PC-3 (cell line): ENCODE measurements around the gene ALKBH8. TPM values are rescaled to one million over a fixed set of nuclear protein-coding genes. Genes with fewer than 3 reads are reported as not detected.

ENCODE experiments used
- ATAC-seq: fragments of 200-7000 bp; cut with Tn5 transposase; 2 replicates; pipeline ENCODE4 v1.9.1; 2020; ENCODE audit warnings: mild to moderate bottlenecking, moderate library complexity
- BruUV-seq: library from RNA; stranded (reverse); fragments of 400-500 nt; replicated peaks from 2 replicates; lab custom pipeline; 2021; lab: Mats Ljungman, UMichigan
- CTCF ChIA-PET: fragments of 300-600 bp; sonication (Branson Sonifier 250); formaldehyde crosslinking; loops from one replicate; lab custom pipeline; 2022; ENCODE audit warnings: antibody characterized with exemption; lab: Charles Lee
- POLR2A ChIA-PET: fragments of 300-600 bp; sonication (Branson Sonifier 250); formaldehyde crosslinking; loops from one replicate; lab custom pipeline; 2022; ENCODE audit warnings: antibody characterized with exemption; ENCODE audit not compliant: unreplicated experiment; lab: Charles Lee
- DNase-seq: peaks from one replicate; pipeline ENCODE4 v3.0.0-alpha.2; 2015
- H2AFZ ChIP-seq: fragments of 300-600 bp; sonication (generic); 2 replicates; pipeline ENCODE4 v1.6.0; 2016; ENCODE audit warnings: antibody characterized with exemption, low read length
- H3F3A ChIP-seq: fragments of 300-600 bp; sonication (generic); one replicate; pipeline ENCODE4 v1.6.0; 2017; ENCODE audit warnings: antibody characterized with exemption, low read length, control low read depth, mild to moderate bottlenecking; ENCODE audit not compliant: unreplicated experiment
- H3K27ac ChIP-seq: fragments of 300-600 bp; sonication (generic); 2 replicates; pipeline ENCODE4 v1.5.1; 2016; ENCODE audit warnings: mild to moderate bottlenecking, low read length
- H3K27me3 ChIP-seq: fragments of 300-600 bp; sonication (generic); 2 replicates; pipeline ENCODE4 v1.6.1; 2016; ENCODE audit warnings: low read length, mixed read lengths
- H3K36me3 ChIP-seq: fragments of 300-600 bp; sonication (generic); 2 replicates; pipeline ENCODE4 v1.6.1; 2016; ENCODE audit warnings: low read depth, mixed run types, low read length, mixed read lengths
- H3K4me1 ChIP-seq: fragments of 300-600 bp; sonication (generic); 2 replicates; pipeline ENCODE4 v1.5.1; 2016; ENCODE audit warnings: low read length; ENCODE audit not compliant: insufficient read depth
- H3K4me2 ChIP-seq: fragments of 300-600 bp; sonication (generic); 2 replicates; pipeline ENCODE4 v1.6.0; 2016; ENCODE audit warnings: low read length
- H3K4me3 ChIP-seq: fragments of 300-600 bp; sonication (generic); 2 replicates; pipeline ENCODE4 v1.5.1; 2016; ENCODE audit warnings: mild to moderate bottlenecking, low read length, mixed read lengths
- H3K79me2 ChIP-seq: fragments of 300-600 bp; sonication (generic); 2 replicates; pipeline ENCODE4 v1.6.1; 2017; ENCODE audit warnings: low read length, mixed read lengths
- H3K9ac ChIP-seq: fragments of 300-600 bp; sonication (generic); 2 replicates; pipeline ENCODE4 v1.6.0; 2016; ENCODE audit warnings: mild to moderate bottlenecking, low read length
- H3K9me2 ChIP-seq: fragments of 300-600 bp; sonication (generic); replicated peaks from 2 replicates; pipeline ENCODE4 v1.6.1; 2016; ENCODE audit warnings: mixed run types, low read length, mixed read lengths
- H3K9me3 ChIP-seq: fragments of 300-600 bp; sonication (generic); 2 replicates; pipeline ENCODE4 v1.6.1; 2016; ENCODE audit warnings: low read length, mixed read lengths
- H4K20me1 ChIP-seq: fragments of 300-600 bp; sonication (generic); 2 replicates; pipeline ENCODE4 v1.6.1; 2016; ENCODE audit warnings: low read length, mixed read lengths
- EZH2 ChIP-seq: fragments of 300-600 bp; sonication (generic); IDR thresholded peaks from one replicate; pipeline ENCODE4 v1.6.1; 2017; ENCODE audit warnings: antibody characterized with exemption, mild to moderate bottlenecking, low read length; ENCODE audit not compliant: unreplicated experiment
- EZH2phosphoT487 ChIP-seq: fragments of 300-600 bp; sonication (generic); IDR thresholded peaks from 2 replicates; pipeline ENCODE4 v1.6.1; 2018; ENCODE audit warnings: mild to moderate bottlenecking, antibody characterized with exemption, low read length, borderline replicate concordance
- intact Hi-C: fragments of 100-400 bp; cut with micrococcal nuclease; formaldehyde crosslinking; loops from 2 replicates; pipeline ENCODE4 v1.9.0; 2023
- total RNA-seq: library from RNA; depleted of rRNA; stranded (reverse); fragments of >200 nt; gene quantifications from 2 replicates; pipeline ENCODE4 v1.2.3, GENCODE V29; 2014
- TF ChIP-seq, protein P1 (sequence below): fragments of 300-600 bp; sonication (generic); conservative IDR thresholded peaks from 2 replicates; pipeline ENCODE4 v1.5.1; 2017; ENCODE audit warnings: antibody characterized with exemption, low read depth, mild to moderate bottlenecking, low read length

ALKBH8 gene
- total RNA-seq, 1 experiment from 2014 or later = 14.3 TPM

DNA sequence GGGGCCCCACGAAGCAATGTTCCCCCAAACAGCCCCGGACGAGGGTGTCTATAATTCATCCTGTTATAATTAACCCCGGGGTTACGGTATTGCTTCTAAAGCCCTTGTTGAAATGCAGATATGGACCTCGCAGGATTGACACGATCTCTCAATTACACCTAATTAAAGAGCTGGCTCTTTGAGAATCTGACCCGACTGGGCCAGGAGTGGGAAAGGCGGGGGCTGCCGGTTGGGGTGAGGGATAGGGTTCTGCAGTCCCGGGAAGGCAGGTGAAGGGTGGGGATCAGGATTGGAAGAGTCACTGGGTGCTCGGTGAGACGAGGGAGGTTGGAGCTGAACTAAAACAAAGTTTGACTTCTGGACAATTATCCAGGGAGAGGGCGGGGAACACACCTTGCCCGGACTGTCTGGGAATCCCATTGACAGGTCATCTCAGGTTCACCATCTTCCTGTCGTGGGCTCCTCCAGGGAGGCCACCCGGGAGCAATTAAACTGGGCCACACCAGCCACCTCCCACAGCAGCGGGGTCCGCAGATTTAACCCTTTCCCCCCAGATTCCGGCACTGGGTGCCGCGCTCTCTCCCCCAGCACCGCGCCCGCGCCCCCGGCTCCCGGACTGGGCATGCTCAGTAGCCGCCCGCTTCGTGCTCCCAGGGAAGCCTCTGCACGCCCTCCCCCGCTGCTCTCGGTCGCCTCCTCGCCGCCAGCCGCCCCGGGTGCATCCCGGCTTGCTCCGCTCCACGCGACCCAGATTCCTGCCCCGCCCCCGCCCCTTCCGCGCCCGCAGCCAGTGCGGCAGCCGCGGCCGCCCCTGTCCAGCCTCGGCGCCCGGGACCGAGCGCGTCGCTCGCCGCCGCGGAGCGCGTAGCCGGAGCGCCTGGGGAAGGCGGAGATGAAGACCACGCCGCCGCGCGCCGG, 25.2 kb upstream of the ALKBH8 start, which contains the start of gene ELMOD1:
ELMOD1 (plus strand) TSS at position 688 of the 918 bp plus-strand sequence. CDS start 27,043 bp downstream, outside the sequence.
- peak; percentile 66 for ATAC-seq
- BruUV-seq = no TSS peak
- ChIA-PET POLR2A (no interaction called here), CTCF (interaction anchor here (0.7 kb wide), 1 partner anchor 205 kb away, joined by 4 read pairs; no protein-coding TSS in a partner anchor)
- peak within 1 kb of the TSS; percentile 88 for H2AFZ ChIP-seq
- no peak within 1 kb of the TSS for H3K9ac ChIP-seq
- peak; percentile 45 for DNase-seq
- no peak for TF ChIP-seq EZH2
- TF ChIP-seq, protein P1, sequence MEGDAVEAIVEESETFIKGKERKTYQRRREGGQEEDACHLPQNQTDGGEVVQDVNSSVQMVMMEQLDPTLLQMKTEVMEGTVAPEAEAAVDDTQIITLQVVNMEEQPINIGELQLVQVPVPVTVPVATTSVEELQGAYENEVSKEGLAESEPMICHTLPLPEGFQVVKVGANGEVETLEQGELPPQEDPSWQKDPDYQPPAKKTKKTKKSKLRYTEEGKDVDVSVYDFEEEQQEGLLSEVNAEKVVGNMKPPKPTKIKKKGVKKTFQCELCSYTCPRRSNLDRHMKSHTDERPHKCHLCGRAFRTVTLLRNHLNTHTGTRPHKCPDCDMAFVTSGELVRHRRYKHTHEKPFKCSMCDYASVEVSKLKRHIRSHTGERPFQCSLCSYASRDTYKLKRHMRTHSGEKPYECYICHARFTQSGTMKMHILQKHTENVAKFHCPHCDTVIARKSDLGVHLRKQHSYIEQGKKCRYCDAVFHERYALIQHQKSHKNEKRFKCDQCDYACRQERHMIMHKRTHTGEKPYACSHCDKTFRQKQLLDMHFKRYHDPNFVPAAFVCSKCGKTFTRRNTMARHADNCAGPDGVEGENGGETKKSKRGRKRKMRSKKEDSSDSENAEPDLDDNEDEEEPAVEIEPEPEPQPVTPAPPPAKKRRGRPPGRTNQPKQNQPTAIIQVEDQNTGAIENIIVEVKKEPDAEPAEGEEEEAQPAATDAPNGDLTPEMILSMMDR = no peak; the same call in 1 of the 2 replicates
- TF ChIP-seq EZH2phosphoT487 = peak; percentile 82
- peaks cover 23% of the 10 kb centered on the region; the same call in 1 of the 2 replicates for H3K4me1 ChIP-seq
- H3K27ac ChIP-seq = no peak within 1 kb of the TSS
- no peaks in the 10 kb centered on the region for H3K9me3 ChIP-seq
- intact Hi-C loops = no loop called here
- no peaks in the 10 kb centered on the region for H3K79me2 ChIP-seq
- peak within 1 kb of the TSS; percentile 97 for H3K4me2 ChIP-seq
- H4K20me1 ChIP-seq = no peaks in the 10 kb centered on the region
- peaks cover 74% of the 10 kb centered on the region for H3K27me3 ChIP-seq
- H3F3A ChIP-seq = no peaks in the 10 kb centered on the region
- peak within 1 kb of the TSS; percentile 74 for H3K4me3 ChIP-seq
- H3K36me3 ChIP-seq = no peaks in the 10 kb centered on the region
- H3K9me2 ChIP-seq = no peaks in the 10 kb centered on the region

DNA sequence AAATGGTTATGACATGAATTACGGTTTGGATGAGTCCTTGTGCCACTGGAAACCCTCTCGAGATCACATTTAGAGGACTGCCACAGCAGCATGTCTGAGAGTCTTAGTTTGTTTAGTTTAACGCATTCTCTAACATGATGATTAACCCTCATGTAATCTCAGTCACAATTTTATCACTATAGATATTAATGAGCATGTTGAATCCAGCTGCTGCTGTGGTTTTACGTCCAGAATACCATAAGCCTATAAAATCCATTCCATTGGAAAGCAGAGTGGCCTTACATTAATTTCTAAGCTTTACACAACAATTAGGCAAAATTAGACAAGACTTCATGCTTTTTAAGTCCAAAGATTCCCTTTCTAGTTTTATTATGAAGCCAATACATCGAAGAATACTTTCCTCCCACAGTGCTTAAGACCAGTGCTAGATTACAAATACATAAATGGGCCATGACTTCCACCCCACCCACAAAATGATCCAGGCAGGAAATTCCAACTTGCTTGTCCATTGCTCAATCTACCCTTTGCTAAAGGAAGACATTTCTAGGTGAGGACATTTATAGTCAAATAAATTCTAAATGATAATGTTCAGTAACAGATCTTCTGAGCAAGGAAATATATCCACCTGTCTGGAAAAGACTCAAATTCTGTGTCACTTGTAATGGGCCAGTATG, 21.9 kb upstream of the ALKBH8 start:
- Histone ChIP-seq H2AFZ (no peak overlapping the region), H3K79me2 (no peaks in the 10 kb centered on the region), H3K27me3 (peaks cover 42% of the 10 kb centered on the region), H3K9me3 (no peaks in the 10 kb centered on the region), H3K9me2 (no peaks in the 10 kb centered on the region), H3K4me3 (no peak overlapping the region), H3K9ac (no peak overlapping the region), H3K4me2 (no peak overlapping the region), H4K20me1 (no peaks in the 10 kb centered on the region), H3K36me3 (no peaks in the 10 kb centered on the region), H3K4me1 (peaks cover 35% of the 10 kb centered on the region), H3F3A (no peaks in the 10 kb centered on the region), H3K27ac (no peak overlapping the region)
- ATAC-seq = no peak
- ChIA-PET POLR2A (interaction anchor here (0.6 kb wide), 1 partner anchor 195 kb away, joined by 5 read pairs; no protein-coding TSS in a partner anchor), CTCF (no interaction called here)
- TF ChIP-seq EZH2phosphoT487 = no peak
- TF ChIP-seq, protein P1 = no peak
- no peak for TF ChIP-seq EZH2
- DNase-seq = peak; percentile 47
- intact Hi-C loops = no loop called here
- no TSS peak for BruUV-seq
